Hematopoietic multipotent progenitor cell treated with erythropoietin and hydrocortisone succinate and interleukin-3 and kit ligand, for 8 days (in vitro differentiated cells): ENCODE results near the gene IGF1R.
A peak's percentile ranks its signal among the peaks of the same experiment; 100 is the strongest.

ENCODE experiments used
- DNase-seq: peaks from one replicate; pipeline ENCODE4 v3.0.0-alpha.2; 2015

Gene IGF1R

GRCh38 chr15:98648654-98649471 is 524 bp downstream of the IGF1R start:
- peak; percentile 42 for DNase-seq

DNA sequence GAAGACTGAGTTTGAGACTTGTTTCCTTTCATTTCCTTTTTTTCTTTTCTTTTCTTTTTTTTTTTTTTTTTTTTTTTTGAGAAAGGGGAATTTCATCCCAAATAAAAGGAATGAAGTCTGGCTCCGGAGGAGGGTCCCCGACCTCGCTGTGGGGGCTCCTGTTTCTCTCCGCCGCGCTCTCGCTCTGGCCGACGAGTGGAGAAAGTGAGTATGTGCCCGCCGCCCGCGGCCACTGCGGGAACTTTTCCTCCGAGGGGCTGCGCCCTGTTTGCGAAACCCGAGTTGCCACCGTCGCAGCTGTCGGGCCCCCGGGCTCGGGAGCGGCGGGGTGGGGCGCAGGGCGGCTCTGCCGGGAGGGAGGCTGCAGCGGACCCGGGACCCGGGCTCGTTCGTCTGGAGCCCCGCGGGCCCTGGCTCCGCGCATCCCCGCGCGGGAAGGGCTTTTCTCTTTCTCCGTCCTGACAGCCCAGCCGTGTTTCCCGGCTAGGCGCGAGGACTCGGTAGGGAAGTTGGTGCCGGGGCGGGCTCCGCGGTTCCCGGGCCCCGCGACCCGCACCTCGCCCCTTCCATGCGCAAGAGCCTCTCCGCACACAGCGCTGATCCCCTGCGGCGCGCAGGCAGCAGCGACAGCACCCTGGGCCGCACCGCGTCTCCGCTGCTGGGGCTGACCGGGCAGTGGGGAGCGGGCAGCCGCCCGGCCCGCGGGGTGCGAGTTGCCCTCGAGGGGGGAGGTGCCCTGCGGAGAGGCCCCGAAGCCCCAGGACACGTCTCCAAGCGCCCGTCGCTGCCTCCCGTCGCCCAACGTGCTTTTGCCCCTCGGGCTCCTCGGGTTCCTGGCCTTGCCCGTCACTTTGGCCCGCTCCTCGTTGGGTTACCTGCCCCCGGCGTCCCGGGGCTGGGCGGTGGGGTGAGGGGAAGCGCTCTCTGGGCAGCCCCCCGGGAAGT is 1.4 kb downstream of the IGF1R start:
- DNase-seq: peak; percentile 44

GRCh38 chr15:98650417-98651035 is 2.2 kb downstream of the IGF1R start:
- DNase-seq: peak; percentile 28

GRCh38 chr15:98651036-98651481 is 2.7 kb downstream of the IGF1R start:
- no peak for DNase-seq

- DNase-seq: peak; percentile 48
Measured at GRCh38 chr15:98651581-98652220, 3.4 kb downstream of the IGF1R start.

DNA sequence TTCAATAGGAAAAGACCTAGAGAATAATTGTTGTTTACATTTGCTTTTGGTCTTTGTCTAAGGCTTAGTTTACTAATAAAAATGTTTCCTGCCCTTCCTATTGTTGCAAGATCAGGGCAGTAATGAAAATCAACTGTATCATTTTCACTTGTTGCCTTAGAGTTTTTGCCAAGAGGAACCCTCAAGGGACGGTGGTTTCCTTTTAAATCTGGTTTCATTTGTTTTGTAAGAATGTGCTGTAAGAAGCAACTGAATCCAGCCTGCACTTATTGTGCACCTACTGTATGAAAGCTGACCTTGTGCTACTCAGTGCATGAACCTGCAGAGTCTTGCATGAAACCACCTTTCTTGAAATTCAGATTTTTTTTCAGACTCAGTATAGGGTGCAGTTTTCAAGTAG is 5.3 kb downstream of the IGF1R start:
- no peak for DNase-seq

DNA sequence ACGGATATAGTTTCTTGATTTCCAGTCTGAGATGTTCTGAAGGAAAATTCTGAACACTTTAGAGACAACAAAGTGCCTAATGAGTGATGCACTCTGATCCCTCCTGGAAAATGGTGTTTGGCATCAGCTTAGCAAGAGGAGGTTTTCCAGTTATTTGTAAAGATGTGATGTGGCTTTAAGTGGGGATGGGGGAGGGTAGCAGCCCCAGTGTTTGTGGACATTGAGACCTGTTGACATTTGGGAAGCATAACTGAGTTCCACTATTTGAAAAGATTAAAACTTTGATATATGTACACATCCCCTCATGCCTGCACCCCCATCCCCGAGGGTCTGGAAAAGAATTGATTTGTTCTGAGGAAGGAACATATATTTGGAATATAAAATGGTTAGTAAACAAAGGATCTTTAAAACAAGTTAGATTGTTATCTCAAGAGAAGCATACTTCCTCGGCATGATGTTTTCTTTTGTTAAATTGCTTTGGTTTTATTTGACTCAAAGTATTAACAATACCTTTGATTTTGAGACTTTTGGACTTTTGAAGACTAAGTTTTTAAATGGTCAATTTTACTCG is 6.5 kb downstream of the IGF1R start:
- no peak for DNase-seq

DNA sequence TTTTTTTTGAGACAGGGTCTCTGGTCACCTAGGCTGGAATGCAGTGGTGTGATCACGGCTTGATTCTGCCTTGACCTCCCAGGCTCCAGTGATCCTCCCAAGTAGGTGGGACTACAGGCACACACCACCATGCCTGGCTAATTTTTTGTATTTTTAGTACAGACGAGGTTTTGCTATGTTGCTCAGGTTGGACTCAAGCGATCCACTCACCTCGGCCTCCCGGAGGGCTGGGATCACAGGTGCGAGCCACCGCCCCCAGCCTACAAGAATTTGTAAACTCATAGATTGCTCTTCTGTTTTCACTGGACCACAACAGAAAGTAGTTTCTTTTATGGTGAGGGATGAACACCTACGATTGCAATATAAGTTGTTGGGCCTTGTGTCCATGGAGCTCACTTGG is 7.4 kb downstream of the IGF1R start:
- no peak for DNase-seq

DNA sequence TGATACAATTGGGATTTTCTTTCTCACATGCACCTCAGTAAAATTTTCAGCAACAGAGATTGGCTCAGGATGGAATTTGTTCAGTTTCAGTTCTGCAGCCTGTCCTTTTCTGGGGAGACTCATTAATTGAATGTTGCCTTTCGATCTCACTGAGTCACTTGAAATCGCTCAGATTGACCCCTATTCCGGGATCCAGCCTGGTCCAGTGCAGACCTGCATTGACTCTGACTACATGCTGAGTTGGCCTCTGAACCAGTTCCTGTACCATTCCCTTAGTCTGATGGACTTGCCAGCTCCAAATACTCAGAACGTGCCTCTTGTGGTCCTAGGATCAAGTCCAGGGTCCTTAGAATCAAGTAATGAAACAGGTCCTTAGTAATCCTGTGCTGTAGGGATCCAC is 9.4 kb downstream of the IGF1R start:
- no peak for DNase-seq

- peak; percentile 65 for DNase-seq
Measured at GRCh38 chr15:98658831-98659699, 10.7 kb downstream of the IGF1R start.

GRCh38 chr15:98660055-98660454 is 11.7 kb downstream of the IGF1R start:
- DNase-seq: no peak

GRCh38 chr15:98663045-98663444 is 14.7 kb downstream of the IGF1R start:
- DNase-seq: no peak

DNA sequence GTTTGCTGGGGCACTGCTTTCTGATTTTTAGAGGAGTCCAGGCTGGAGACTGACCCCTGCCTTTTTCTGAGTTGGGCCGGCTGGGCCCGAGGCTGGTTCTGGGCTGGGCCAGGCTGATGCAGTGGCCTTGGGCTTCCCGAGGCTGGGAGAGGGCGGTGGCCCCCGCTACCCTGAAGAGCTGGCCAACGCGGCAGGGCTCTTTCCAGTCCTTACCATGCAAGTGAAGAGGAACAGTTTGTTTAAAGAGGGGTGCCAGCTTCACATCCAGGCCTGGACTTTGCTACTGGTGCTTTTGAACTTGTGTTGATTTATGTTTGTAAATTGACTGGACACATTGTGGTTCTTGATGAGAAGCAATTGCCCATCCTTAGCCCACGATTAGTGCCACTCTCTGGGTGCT is 15.3 kb downstream of the IGF1R start:
- no peak for DNase-seq

GRCh38 chr15:98666441-98666840 is 18.1 kb downstream of the IGF1R start:
- no peak for DNase-seq

DNA sequence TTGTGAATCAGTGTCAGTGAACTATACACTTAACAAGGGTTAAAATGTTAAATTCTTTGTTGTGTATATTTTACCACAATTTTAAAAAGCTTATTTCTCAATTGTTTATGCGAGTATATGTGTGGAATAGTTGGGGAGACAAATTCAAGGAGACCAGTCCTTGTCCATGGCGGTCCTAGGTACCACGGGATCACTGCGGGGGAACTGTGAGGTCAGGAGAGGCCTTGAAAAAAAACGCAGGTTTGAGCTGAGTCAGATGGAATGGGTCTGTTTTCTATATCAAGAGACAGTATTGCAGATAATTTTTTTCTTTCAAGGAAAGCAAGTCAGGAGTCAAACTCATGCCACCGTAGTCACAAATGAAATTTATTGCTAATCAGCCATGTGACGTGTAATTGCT is 18.5 kb downstream of the IGF1R start:
- DNase-seq: no peak

GRCh38 chr15:98667521-98668179 is 19.3 kb downstream of the IGF1R start:
- no peak for DNase-seq

DNA sequence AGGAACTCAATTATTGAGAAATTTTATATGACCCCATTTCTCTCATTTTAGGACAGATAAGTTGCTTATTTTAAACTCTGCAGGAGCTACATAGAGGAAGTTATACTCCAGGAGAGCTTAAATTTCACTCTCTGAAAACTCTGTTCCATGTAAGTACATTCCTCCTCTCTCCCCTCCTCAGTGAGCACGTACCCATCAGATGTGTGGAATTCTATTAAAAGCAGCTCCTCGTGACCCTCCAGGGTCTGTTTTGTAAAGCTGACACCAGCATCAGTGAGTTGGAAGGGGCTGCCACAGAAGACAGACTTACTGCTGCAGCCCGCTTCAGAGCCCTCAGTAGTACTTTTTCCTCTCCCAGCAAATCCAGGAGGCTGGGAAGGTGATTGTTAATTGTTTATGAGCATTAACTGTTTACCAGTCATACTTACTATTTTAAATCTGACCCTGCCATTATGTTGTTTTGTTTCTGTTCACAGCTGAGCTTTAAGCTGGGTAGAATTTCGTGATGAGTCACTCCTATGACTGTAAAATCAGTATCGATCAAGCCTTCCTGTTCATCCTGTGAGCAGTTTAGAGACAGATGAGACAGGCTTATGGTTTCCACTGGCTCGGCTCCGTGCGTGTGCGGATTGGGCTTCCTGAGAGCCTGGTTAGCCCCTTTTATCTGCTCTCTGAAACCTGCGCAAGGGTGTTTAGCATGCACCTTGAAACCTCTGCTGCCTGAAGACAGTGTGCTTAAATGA is 20.4 kb downstream of the IGF1R start:
- DNase-seq: no peak

DNA sequence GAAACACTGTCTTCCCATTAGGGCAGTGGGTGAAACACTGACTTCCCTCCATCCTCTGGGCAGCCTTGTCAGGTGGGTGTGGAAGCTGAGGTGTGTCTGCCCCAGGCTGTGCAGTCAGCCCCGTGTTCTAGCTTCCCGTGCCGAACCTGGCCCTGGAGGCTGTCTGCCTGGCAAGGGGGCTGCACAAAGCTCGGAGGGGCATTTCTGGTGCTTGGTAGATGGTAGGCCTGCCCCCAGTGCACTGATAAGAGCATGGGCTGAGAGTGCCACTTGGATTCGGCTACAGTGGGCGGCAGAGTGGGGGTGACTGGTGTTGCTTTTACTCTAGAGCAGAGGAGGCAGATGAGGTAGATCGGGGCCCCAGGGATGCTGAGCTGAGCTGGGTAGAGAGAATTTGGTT is 21.3 kb downstream of the IGF1R start:
- no peak for DNase-seq

- DNase-seq: no peak
Measured at GRCh38 chr15:98671060-98672008, 23.0 kb downstream of the IGF1R start.
